Epithelial cell of prostate (primary cell): ENCODE measurements around the gene FAM222B.
A peak's percentile ranks its signal among the peaks of the same experiment; 100 is the strongest.

Experiments used
- DNase-seq: peaks from one replicate; pipeline ENCODE4 v3.0.0-alpha.2; 2011; ENCODE audit warnings: low read depth, low spot score
- H3K27ac ChIP-seq: fragments of 450-650 bp; 2 replicates; pipeline ENCODE4 v1.5.1; 2017; ENCODE audit warnings: mild to moderate bottlenecking

The FAM222B gene

GRCh38 chr17:28719021-28719433 is 123.6 kb downstream of the FAM222B start:
- no peak for DNase-seq
- H3K27ac ChIP-seq = peak overlapping the region; percentile 99

GRCh38 chr17:28718333-28719020 is 124.1 kb downstream of the FAM222B start:
- H3K27ac ChIP-seq = peak overlapping the region; percentile 99
- no peak for DNase-seq

GRCh38 chr17:28717578-28718332 is 124.8 kb downstream of the FAM222B start, which contains the start of gene RAB34:
TSS of gene RAB34 (minus strand) at chr17:28717868. CDS start at chr17:28717266, 602 bp downstream.
- H3K27ac ChIP-seq = peak within 1 kb of the TSS; percentile 99

GRCh38 chr17:28716740-28717577 is 125.6 kb downstream of the FAM222B start:
- peak overlapping the region; percentile 99 for H3K27ac ChIP-seq
- no peak for DNase-seq

More at GRCh38 chr17:28717578-28718332, 124.8 kb downstream of the FAM222B start, which contains the start of gene RAB34:
- DNase-seq = no peak

- DNase-seq = no peak
- H3K27ac ChIP-seq = no peak overlapping the region
These were observed 127.4 kb downstream of the FAM222B start for GRCh38 chr17:28715217-28715616.

GRCh38 chr17:28714281-28714680 is 128.3 kb downstream of the FAM222B start:
- H3K27ac ChIP-seq = no peak overlapping the region
- DNase-seq = no peak

- no peak for DNase-seq
- no peak overlapping the region for H3K27ac ChIP-seq
These were observed 129.7 kb downstream of the FAM222B start for GRCh38 chr17:28712705-28713415.

- no peak overlapping the region for H3K27ac ChIP-seq
- DNase-seq = no peak
These were observed 130.4 kb downstream of the FAM222B start for GRCh38 chr17:28712032-28712704.

- no peak for DNase-seq
- H3K27ac ChIP-seq = peak within 1 kb of the TSS; percentile 46
These were observed 130.9 kb downstream of the FAM222B start, which contains the start of gene PROCA1 for GRCh38 chr17:28711723-28712031. TSS of gene PROCA1 (minus strand) at chr17:28711888. CDS start at chr17:28711660, 228 bp downstream.

GRCh38 chr17:28710861-28711722 is 131.5 kb downstream of the FAM222B start:
- peak overlapping the region; percentile 46 for H3K27ac ChIP-seq
- no peak for DNase-seq

GRCh38 chr17:28707339-28707720 is 135.3 kb downstream of the FAM222B start:
- DNase-seq = no peak
- no peak overlapping the region for H3K27ac ChIP-seq

- H3K27ac ChIP-seq = no peak overlapping the region
- no peak for DNase-seq
These were observed 135.9 kb downstream of the FAM222B start for GRCh38 chr17:28706471-28707338.
